Cerebellar nuclear complex (tissue), 1 donor: ENCODE results near the gene DCLK3.

Source experiments
- DNase-seq, 2 experiments: peaks; one replicate each; lab custom pipeline; 2025; lab: John Stamatoyannopoulos, UW

The DCLK3 gene

DNA sequence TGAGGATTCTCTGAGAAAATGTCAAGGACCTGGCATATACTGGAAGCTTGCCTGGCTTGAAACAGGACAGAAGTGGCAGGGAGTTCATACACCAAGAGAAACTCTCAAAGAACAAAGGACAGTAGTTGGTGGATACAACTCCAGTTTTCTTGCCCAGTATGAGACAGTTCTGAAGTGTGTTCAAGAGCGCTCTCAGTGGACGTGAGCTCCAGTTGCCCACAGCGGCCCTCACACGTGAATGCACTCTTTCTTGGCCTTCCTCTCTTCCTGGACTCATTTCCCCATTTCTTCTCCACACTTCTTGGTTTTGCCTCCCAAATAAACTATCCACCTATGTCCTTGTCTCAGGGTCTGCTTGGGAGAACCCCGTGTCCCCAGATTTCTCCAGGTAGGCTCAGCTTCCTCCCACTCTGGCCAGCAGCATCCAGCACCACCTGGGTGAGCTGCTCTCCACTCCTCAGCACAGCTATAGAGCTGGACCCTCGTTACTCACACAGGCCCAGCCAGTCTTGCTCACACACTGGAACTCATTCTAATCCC is 54.5 kb downstream of the DCLK3 start:
- DNase-seq = no peak

DNA sequence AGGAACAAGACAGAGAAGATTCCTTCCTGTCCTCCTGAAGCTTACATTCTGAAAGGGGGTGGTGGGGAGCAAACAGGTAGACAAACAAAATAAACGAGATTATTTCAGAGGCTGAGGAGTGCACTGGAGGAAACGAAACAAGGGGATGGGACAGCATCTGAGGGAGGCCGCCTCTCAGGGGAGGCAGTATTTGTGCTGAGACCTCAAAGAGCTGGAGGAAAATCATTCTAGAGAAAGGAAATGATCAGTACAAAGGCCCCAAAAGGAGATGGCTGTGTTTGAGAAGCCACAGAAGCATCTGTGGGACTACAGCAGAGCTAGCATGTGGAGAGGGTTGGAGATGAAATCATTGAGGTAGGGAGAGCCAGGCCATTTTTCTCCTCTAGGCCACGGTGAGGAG is 55.1 kb downstream of the DCLK3 start:
- DNase-seq = no peak

DNA sequence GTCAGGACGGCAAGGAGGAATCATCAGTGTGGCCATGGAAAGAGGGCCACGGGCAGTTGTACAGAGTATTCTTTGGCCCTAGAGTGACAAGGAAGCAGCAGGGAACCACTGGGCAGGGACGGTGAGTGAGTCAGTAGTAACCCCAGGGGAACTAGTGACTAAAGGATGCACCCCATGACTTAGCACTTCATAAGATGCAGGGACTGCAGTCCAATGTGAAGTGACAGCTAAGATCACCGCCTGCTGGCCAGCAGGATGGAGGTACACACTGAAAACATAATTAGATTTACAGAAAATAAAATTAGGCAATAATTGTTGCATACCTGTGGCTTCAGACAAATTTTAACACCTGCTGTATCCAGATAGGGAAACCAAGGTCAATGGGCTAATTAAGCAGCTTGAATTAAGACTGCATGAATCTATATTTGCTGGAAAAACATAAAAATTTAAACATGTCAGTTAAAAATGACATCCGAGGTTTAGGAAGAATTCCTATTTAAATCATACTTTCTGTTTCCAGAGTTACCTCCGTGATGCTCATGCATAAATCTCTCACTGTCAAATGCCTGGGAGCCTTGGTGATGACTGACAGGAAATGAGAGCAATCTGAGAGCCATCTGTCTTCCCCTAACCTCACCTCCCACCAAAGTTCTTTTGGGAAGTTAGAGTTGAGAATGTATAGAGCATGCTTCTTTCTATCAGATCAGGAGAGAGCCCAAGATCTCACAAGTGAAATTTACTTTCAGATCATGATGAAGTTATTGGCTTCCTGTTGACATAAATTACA is 56.5 kb downstream of the DCLK3 start:
- no peak for DNase-seq

DNA sequence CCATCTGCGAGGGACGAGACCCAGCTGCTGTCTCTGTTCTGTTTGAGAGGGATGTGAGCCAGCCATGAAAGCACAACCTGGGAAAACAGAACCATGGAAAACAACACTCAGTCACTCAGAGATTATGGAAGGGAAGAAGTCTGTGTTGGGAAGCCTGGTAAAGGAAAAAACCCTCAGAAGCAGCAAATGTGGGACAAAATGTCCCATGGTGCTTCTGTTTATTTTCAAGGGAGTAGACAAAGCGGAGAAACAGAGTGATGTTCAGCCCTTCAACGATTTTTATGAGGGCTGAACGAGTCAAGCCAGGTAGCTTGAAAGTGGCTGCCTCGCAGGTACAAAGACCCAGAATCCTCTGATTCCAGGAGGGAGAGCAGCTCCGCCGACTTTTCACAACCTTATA is 59.3 kb downstream of the DCLK3 start:
- no peak for DNase-seq

DNA sequence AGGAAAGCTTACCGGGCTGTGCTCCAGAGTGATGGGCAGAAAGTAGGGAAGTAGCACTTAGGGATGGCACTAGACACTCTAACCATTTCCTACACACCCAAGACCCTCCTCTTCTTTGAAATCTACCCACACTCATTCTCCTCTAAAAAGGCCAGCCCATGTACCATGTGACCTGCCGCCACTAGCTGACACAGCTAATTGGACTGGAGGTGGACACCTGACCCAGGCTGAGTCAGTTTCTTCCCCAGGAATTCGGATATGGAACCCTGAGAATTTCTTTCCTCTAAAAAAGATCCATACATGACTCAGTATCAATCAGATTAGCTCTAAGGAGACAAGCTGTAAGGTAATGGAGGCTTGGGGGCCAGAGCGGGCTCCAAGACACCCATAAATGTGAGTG is 60.1 kb downstream of the DCLK3 start:
- no peak for DNase-seq

DNA sequence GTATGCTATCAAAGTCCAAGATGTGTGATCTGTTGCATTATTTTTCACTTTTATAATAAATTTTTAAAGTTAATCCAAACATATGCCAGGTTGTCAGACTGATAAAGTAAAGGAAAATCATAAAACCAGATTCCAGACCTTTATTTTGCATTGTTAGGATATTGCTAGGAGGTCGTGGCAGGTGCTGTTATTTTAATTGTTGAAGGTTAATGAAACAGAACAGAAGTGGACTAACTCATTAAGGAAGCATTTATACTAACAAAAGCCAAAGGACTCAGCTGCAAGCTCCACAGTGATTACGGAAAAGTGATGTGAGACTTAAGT is 63.1 kb downstream of the DCLK3 start:
- DNase-seq = no peak

DNA sequence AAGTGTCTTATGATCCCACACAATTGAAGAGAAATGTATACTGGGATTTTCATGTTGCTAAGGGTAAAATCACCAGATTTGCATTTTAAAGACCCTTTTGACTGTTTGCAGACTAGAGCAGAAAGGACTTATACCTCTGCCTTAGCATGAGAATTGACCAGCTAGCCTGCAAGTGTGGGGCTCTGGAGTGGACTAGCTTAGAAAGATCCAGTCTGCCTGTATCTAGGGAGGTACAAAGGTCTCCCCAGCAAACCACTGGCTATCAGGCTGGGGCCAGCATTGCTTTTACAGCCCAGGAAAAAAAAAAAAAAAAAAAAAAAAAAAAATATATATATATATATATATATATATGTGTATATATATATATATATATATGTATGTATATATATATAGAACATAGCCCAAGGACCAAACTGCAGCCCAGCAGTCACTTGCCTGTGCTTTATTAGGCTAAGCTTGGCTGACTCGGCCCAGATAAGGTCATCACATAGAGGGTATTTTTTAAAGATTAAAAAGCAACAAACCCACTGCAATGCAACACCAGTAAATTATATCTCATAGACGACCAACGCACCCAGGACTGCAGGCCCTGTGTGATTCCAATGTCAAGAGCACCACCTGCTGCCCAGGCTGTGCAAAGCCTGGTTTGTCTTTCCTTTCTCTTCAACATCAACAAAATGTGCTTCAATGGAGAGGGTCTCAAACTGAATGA is 63.7 kb downstream of the DCLK3 start:
- DNase-seq = no peak

DNA sequence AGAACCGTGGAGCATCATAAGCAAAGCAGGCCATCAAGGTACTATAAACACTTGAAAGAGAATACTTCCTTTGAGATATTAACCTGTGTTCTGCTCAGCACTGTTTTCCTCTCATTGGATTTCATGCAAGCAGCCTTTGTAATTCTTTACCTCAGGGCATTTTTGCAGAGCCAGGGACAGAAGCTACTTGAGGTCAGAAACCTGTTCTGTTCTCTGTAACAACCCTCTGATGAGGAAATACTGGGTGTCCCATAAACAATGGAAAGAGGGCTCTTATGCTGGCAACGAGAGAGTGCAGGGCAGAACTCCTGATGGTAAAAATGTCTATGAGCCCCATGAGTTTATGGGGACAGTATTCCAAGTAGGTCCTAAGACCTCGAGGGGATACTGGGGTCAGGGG is 66.0 kb downstream of the DCLK3 start:
- DNase-seq = no peak

DNA sequence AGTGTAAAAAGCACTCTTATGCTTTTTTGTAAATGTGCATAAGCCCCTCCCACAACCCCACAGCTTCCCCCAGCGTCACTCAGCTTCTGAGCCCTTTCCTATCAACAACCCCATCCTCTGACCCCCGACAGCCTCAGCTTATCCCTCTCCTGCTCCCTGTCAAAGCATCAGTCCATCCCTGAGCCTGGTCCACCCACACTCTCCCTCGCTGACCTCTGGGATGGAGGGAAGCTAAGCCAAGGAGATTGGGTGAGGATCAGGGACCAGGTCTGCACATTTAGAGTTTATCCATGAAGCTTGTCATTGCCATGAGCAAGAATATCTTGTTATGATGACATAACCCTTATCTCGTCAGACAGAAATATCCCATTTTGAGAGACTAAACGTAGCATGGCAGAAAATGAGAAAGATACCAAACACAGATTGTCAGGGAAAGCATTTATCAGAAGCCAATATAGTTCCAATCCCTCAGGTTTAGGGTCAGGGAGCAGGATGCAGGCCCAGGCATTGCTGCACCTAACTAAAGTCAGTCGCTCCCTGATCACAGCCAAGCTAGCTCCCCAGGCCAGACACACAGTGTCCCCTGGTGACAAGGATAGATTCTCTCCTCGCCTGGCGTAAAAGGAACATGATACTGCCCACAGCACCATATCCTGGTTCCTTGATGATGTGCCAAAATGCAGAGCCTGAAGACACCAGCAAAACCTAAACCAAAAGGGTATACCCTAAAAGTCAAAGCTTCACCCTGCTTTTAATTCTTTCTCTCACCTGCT is 66.9 kb downstream of the DCLK3 start:
- no peak for DNase-seq

DNA sequence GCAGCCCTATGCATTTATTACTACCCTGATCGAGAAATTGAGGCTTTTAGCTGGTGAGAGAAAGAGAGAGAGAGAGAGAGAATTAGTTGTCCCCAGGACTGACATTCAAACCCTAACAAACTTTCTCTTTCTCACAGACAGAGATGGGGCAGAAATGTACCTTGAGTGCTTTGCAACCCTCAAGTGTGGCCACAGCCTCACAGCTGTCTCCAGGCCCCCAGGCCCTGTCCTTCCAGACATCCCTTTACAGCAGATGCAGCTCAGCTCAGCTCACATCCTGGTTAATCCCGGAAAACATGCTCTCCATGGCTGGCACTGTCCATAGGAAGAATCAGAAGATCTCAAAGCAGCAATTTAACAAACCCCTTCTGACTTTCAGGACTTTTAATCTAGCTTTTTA is 67.6 kb downstream of the DCLK3 start:
- no peak for DNase-seq

DNA sequence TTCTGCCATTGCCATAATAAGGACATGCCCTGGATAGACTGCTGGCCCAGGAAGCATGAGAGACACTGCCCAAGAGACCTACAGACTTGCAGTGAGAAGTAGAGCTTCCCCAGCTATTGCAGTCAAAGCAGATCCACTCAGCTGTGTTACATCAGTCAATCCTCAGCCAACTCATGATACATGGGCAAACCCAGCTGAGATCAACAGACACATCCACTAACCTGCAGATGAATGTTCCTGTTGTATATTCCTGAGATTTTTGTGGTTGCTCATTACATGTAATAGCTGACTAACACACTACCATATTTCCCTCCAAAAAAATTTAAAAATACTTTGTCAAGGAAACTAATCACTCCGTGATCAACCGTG is 68.6 kb downstream of the DCLK3 start:
- no peak for DNase-seq

DNA sequence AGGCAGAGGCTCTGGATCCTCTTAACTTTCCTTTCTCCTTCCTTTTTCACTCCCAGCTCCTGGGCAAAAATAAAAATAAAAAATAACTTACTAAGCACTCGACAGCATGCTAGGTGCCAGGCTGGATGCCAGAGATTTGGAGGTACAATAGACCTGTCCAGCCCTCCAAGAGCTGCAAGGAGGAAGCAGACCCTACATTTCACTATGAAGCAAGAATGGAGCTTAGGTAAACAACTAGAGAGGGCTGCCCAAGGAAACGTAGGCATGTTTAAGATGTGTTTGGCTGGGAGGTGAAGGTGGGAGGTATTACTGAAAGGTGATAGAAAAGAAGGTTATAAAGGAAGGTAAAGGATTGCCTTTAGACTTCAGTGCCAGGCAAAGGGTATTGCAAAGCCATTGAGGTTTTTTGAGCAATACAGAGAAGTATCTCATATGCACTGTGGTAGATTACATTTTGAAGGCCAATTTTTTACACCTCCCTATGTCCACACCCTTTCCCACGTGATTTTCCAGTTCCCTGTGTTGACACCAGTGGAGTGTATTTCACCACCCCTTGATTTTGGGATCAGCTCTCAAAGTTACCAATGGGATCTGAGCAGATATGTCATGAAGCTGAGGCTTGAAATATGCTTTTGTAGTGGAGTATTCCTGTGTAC is 69.1 kb downstream of the DCLK3 start:
- no peak for DNase-seq

DNA sequence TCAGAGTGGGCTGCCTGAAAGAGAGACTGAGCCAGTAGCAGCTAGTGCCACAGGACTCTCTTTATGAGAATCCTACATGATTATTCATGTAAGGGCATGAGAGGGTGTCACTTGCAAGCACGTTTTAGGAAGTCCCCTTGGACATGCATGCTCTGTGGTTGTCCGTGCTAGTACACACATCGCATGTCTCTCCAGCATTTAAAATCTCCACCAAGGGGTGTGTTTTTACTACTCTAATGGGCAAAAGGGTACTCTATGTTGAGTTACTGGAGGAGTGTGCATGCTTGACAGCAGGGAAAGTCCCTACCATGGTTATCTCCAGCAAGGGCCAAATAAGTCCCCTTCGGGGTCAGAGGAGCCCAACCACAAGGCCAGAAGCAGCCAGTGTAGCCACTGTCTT is 70.7 kb downstream of the DCLK3 start:
- no peak for DNase-seq

DNA sequence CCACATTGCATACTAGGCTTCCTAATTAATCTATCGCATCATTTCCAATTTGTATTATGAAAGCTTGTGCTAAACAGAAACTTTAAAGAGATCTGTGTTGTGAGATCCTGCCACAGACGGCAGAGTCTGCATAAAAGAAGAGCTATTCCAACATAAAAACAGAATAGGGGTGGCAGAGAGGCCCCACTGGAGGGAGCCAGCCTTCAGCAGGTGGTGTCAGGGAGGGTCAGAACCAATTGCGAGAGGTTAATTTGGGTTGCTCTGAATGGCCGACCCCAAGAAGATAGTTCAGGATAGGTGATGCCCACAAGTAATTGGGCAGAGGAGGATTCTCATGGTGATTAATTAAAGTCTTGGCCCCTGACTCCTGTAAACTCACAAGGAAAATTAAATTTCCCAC is 74.8 kb downstream of the DCLK3 start:
- no peak for DNase-seq

DNA sequence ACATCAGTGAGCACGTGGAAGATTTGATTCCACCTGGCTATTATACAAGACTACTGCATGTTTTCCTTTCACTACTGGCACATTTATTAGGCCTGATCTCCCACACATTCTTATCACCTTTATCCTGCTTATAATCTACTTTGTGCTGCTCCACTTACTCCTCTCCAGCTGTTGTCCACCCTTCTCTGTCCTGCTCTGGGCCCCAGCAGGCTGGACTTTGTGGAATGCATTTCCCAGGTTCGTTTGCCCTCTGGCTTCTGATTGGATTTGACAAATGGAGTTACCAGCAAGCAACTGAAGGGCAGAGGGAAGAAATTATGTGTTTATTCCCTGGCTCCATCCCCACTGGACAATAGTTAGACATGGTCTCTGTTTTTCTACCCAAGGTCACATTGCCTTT is 75.5 kb downstream of the DCLK3 start:
- DNase-seq = no peak

DNA sequence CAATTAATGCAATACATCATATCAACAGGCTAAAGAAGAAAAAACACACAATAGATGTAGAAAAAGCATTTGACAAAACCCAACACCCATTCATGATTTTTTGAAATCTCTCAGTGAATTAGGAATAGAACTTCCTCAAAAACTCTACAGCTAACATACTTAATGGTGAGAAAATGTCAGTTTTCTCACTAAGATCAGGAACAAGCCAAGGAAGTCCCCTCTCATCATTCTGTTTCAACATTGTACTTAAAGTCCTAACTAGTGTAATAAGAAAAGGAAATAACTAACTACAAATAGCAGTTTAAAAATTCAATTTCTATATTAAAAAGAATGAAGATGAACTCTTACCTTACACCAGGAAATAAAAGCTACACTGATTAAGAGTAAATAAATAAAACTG is 77.8 kb downstream of the DCLK3 start:
- DNase-seq = no peak

DNA sequence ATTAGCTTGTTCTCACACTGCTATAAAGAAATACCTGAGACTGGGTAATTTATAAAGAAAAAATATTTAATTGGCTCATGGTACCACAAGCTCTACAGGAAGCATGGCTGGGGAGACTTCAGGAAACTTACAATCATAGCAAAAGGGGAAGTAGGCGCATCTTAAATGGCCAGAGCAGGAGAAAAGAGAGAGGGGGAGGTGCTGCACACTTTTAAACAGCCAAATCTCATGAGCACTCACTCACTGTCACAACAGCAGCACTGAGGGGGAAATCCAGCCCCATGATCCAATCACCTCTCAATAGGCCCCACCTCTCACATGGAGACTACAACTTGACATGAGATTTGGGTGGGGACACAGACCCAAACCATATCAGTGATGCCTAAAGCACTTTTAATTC is 82.5 kb downstream of the DCLK3 start:
- no peak for DNase-seq

DNA sequence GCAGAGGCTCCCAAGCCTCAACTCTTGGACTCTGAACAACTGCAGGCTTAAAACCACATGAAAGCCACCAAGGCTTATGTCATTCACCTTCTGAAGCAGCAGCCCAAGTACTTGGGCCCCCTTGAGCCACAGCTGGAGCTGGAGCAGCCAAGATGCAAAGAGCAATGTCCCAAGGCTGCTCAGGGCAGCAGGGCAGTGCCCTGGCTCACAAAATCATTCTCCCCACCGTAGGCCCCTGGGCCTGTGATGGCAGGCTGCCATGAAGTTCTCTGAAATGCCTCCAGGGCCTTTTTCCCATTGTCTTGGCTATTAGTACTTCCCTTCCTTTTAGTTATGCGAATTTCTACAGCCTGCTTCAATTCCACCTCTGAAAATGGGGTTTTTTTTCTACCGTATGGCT is 83.4 kb downstream of the DCLK3 start:
- DNase-seq = no peak

DNA sequence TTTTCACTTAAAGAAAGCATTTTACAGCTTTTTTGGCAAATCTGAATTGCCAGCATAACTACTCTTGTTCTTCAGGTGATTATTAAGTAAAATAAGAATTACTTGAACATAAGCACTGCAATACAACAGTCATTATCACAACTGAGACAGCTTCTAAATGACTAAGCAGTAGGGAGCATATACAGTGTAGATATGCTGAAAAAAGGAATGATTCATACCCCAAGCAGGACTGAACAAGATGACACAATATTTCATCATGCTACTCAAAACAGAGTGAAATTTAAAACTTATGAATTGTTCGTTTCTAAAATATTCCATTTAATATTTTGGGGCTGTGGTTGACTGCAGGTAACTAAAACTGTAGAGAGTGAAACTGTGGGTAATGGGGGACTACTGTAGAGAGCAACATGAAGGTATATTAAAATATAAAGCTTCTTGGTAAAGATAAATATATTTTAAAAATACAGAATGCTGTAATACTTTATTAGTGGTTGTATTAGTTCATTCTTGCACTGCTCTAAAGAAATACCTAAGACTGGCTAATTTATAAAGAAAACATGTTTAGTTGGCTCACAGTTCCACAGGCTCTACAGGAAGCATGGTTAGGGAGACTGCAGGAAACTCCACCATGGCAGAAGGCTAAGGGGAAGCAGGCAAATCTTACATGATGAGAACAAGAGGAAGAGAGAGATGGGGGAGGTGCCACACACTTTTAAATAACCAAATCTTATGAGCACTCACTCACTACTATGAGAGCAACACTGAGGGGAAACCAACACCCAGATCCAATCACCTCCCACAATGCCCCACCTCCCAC is 84.8 kb downstream of the DCLK3 start:
- no peak for DNase-seq

DNA sequence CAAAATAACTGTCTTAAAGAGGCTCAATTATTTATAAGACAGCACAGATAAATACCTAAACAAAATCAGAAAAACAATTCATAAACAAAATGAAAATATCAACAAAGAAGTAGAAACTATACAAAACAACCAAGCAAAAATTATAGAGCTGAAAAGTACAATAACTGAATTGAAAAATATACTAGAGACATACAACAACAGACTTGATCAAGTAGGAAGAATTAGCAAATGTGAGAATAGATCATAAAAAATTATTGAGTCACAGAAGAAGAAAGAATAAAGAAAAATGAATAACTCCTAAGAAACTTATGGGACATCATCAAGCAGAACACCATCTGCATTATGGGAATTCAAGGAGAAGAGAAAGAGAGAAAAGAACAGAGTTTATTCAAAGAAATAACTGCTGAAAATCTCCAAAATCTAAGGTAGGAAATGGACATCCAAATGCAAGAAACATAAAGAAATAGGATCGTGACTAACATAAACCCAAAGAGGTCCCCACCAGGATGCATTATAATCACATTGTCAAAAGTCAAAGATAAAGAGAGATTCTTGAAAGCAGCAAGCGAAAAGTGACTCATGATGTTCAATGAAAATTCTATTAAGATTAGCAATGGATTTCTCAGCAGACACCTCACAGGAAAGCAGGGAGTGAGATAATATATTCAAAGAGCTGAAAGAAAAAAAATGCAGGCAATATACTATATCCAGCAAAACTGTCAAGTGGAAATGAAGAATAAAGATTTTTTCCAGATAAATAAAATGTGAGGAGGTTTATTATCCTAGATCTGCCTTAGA is 85.9 kb downstream of the DCLK3 start:
- DNase-seq = no peak
